Choroid plexus epithelial cell (primary cell): ENCODE data around the gene GIT2.

Source experiments
- DNase-seq: peaks from one replicate; pipeline ENCODE4 v3.0.0-alpha.2; 2010; ENCODE audit warnings: low read depth
- H3K4me3 ChIP-seq: 2 replicates; pipeline ENCODE4 v1.5.1; 2011; ENCODE audit warnings: low read depth, mild to moderate bottlenecking, control low read depth, low read length, moderate library complexity
- CTCF ChIP-seq: conservative IDR thresholded peaks from 2 replicates; pipeline ENCODE4 v1.5.1; 2011; ENCODE audit warnings: low read depth, mild to moderate bottlenecking, control low read depth, inconsistent platforms, low read length, moderate library complexity

GIT2 gene

DNA sequence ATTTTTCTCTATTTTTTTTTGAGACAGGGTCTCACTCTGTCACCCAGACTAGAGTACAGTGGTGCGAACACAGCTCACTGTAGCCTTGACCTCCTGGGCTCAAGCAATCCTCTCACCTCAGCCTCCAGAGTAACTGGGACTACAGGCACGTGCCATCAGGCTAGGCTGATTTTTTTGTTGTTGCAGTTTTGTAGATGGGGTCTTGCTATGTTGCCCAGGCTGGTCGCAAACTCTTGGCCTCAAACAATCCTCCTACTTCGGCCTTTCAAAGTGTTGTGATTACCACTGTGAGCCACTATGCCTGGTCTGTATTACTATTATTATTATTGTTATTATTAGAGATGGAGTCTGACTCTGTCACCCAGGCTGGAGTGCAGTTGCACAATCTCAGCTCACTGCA, 23.3 kb downstream of the GIT2 start:
- H3K4me3 ChIP-seq: no peak overlapping the region
- no peak for DNase-seq
- no peak for TF ChIP-seq CTCF

- no peak for TF ChIP-seq CTCF
- H3K4me3 ChIP-seq: no peak overlapping the region
- DNase-seq: no peak
Measured at GRCh38 chr12:109968801-109969200, 27.4 kb downstream of the GIT2 start.

DNA sequence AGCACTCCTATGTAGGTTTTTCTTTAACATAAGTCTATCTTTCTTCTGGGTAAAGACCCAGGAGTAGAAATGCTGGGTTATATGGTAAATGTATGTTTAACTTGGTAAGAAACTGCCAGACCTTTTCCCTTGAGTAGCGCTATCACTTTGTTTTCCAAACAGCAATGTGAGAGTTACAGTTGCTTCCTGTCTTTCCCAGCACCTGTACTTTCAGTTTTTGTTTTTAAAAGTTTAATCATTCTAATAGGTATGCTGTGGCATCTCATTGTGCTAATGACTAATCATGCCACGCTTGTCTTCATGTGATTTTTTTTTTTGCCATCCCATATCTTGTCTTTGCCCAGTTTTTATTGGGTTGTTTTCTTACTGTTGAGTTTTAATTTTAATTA, 28.1 kb downstream of the GIT2 start:
- no peak for DNase-seq
- no peak for TF ChIP-seq CTCF
- H3K4me3 ChIP-seq: no peak overlapping the region

DNA sequence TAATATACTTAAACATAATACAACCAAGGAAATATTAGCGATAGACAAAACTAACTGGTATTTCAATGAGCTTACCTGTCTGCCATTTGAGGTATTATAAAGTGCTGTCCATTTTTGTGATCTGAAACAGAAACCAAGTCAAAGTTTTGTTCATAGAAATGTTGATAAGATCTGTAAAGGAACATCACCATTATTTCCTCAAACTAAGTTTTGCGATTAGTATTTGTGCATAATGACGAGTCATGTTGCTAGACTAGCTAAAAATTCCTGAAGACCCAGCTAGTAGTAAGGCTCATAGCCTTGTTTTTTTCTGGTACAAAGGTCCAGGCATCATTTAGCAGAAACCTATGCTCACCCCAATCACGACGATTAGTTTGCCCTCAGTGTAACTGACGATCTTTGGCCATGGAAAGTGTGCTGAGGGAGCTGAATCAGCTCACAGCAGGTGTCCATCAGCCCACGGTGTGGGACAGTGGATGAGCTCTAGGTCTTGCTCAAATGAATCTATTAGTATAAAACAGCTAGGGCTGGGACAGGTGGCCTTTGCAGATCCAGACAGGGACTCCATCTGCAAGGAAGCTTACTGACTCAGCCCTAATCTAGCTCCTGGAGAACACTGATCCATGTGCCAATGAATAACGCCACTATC, 28.7 kb downstream of the GIT2 start:
- no peak overlapping the region for H3K4me3 ChIP-seq
- no peak for TF ChIP-seq CTCF
- peak; percentile 49 for DNase-seq

- no peak for TF ChIP-seq CTCF
- no peak for DNase-seq
- no peak overlapping the region for H3K4me3 ChIP-seq
Measured at GRCh38 chr12:109966546-109966945, 29.6 kb downstream of the GIT2 start.

DNA sequence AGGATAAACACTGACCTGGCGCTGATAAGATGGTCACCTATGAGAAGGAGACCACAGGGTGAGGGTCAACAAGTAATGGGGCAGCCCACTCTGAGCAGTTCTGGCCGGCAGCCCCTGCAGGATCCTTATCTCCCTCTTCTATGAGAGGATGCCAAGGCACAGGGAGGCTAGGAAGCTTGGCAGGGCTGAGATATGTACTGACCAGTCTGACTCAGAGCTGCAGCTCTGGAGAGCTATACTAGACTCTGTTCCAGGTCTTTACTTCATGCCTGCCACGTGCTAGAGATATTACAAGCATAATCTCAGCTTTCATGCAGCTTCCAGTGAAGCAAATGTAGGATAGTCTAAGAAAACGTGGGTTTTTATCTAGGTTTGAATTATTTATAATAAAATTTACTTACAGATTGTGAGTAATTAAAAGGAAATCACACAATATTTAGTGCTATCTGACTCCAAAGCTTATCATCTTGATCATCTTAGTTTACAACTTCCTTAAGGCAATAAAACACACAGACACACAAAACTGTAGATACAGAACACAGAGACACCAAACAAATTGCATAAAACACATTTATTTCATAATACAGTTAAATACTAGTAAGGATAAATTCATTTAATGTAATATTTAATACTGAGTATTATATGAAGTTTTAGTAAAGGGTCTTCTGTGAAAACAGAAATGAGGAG, 32.3 kb downstream of the GIT2 start:
- DNase-seq: peak; percentile 80
- no peak for TF ChIP-seq CTCF
- H3K4me3 ChIP-seq: no peak overlapping the region

GRCh38 chr12:109963330-109963729, 32.8 kb downstream of the GIT2 start:
- no peak overlapping the region for H3K4me3 ChIP-seq
- no peak for TF ChIP-seq CTCF
- DNase-seq: no peak
